HepG2 (cell line): ENCODE results near the gene GRK6. TPM values are rescaled to one million over a fixed set of nuclear protein-coding genes. Genes with fewer than 3 reads are reported as not detected.

ENCODE experiments used
- ATAC-seq: fragments of 200-7000 bp; cut with Tn5 transposase; 3 replicates; pipeline ENCODE4 v1.9.1; 2020; ENCODE audit warnings: mild to moderate bottlenecking, moderate library complexity
- BruUV-seq: library from RNA; stranded (reverse); fragments of 400-500 nt; replicated peaks from 2 replicates; lab custom pipeline; 2021; lab: Mats Ljungman, UMichigan
- CTCF ChIA-PET: fragments of 300-600 bp; formaldehyde crosslinking; extraction: SDS; loops from one replicate; lab custom pipeline; 2021; ENCODE audit warnings: low total read pairs, inconsistent platforms, low intra/inter-chr PET ratio; lab: Yijun Ruan, JAX
- POLR2A ChIA-PET: fragments of 350-600 bp; sonication (Branson Sonifier 250); formaldehyde crosslinking; loops from one replicate; lab custom pipeline; 2020; ENCODE audit warnings: antibody characterized with exemption, inconsistent platforms; lab: Yijun Ruan, JAX
- DNase-seq: peaks from one replicate; pipeline ENCODE4 v3.0.0-alpha.2; 2015; ENCODE audit warnings: low spot score
- FAIRE-seq: peaks from 3 replicates; lab custom pipeline; 2011; peaks lifted over from hg19 to GRCh38; lab: Jason Lieb, UNC
- H2AFZ ChIP-seq: one replicate; pipeline ENCODE4 v1.6.1; 2011; ENCODE audit warnings: low read length, inconsistent platforms
- H3K27ac ChIP-seq: fragments of 300-600 bp; 3 replicates; pipeline ENCODE4 v1.8.0; 2011; ENCODE audit warnings: mixed run types, mild to moderate bottlenecking, mixed read lengths, low read length, inconsistent platforms; ENCODE audit not compliant: insufficient read depth; ENCODE audit errors: extremely low read length
- H3K27me3 ChIP-seq, 2 experiments: fragments of 200-600 bp in 1 of 2; 2 replicates in 1 of 2; 3 replicates in 1 of 2; pipeline versions ENCODE4 v1.6.0 to v1.8.0; 2011; ENCODE audit warnings: low read length in 2 of 2, mild to moderate bottlenecking in 2 of 2, moderate library complexity in 2 of 2, inconsistent platforms in 1 of 2; ENCODE audit not compliant: insufficient read depth in 2 of 2, control insufficient read depth in 1 of 2
- H3K36me3 ChIP-seq, 2 experiments: fragments of 200-600 bp in 1 of 2; replicated peaks in 1 of 2; 2 replicates in 1 of 2; 3 replicates in 1 of 2; pipeline versions ENCODE4 v1.5.1 to v1.8.0; 2011; ENCODE audit warnings: low read length in 2 of 2, inconsistent platforms in 1 of 2; ENCODE audit not compliant: insufficient read depth in 2 of 2, control insufficient read depth in 1 of 2
- H3K4me1 ChIP-seq: 2 replicates; pipeline ENCODE4 v1.5.1; 2012; ENCODE audit warnings: low read length, inconsistent platforms; ENCODE audit not compliant: insufficient read depth
- H3K4me2 ChIP-seq: 2 replicates; pipeline ENCODE4 v1.6.0; 2011; ENCODE audit warnings: low read depth, low read length, inconsistent platforms
- H3K4me3 ChIP-seq, 3 experiments: fragments of 200-600 bp in 1 of 3; sonication (generic), shearing (Covaris generic) in 1 of 3; replicated peaks in 1 of 3; 2 replicates each; pipeline ENCODE4 v1.5.1; 2011 to 2016; ENCODE audit warnings: low read length in 3 of 3, inconsistent platforms in 2 of 3, low read depth in 2 of 3, mild to moderate bottlenecking in 2 of 3, control low read depth in 1 of 3, mixed read lengths in 1 of 3; ENCODE audit not compliant: insufficient read depth in 1 of 3
- H3K79me2 ChIP-seq: one replicate; pipeline ENCODE4 v1.6.1; 2011; ENCODE audit warnings: low read length, inconsistent platforms; ENCODE audit not compliant: insufficient read depth
- H3K9ac ChIP-seq: 2 replicates; pipeline ENCODE4 v1.6.0; 2011; ENCODE audit warnings: mild to moderate bottlenecking, low read depth, low read length, inconsistent platforms; ENCODE audit not compliant: insufficient read depth
- H3K9me3 ChIP-seq: 2 replicates; pipeline ENCODE4 v1.5.1; 2012; ENCODE audit warnings: mild to moderate bottlenecking, low read length
- H4K20me1 ChIP-seq: 2 replicates; pipeline ENCODE4 v1.6.0; 2011; ENCODE audit warnings: inconsistent platforms, mild to moderate bottlenecking, low read length, moderate library complexity; ENCODE audit not compliant: insufficient read depth
- AGO1 ChIP-seq: fragments of 200-400 bp; formaldehyde crosslinking; IDR thresholded peaks from 2 replicates; pipeline ENCODE4 v1.6.1; 2017; ENCODE audit warnings: mild to moderate bottlenecking, low read depth, low read length, moderate library complexity; ENCODE audit not compliant: poor library complexity, severe bottlenecking
- AKAP8 ChIP-seq: sonication (generic); formaldehyde crosslinking; IDR thresholded peaks from 2 replicates; pipeline ENCODE4 v1.5.1; 2020; ENCODE audit warnings: mild to moderate bottlenecking, missing genetic modification reagents
- HNF1B ChIP-seq: sonication (generic); formaldehyde crosslinking; IDR thresholded peaks from 2 replicates; pipeline ENCODE4 v1.5.1; 2020; ENCODE audit warnings: mild to moderate bottlenecking, moderate library complexity, missing genetic modification reagents
- MAX ChIP-seq: IDR thresholded peaks from 2 replicates; pipeline ENCODE4 v1.6.1; 2012; ENCODE audit warnings: inconsistent platforms
- POLR2G ChIP-seq: fragments of 200-400 bp; formaldehyde crosslinking; IDR thresholded peaks from 2 replicates; pipeline ENCODE4 v1.6.1; 2018; ENCODE audit warnings: mild to moderate bottlenecking, low read depth, low read length, moderate library complexity
- RBM22 ChIP-seq: fragments of 200-400 bp; formaldehyde crosslinking; optimal IDR thresholded peaks from 2 replicates; pipeline ENCODE3; 2017; ENCODE audit warnings: mild to moderate bottlenecking, low read length, moderate library complexity
- SMAD9 ChIP-seq: sonication (generic); formaldehyde crosslinking; IDR thresholded peaks from 2 replicates; pipeline ENCODE4 v1.5.1; 2020; ENCODE audit warnings: mild to moderate bottlenecking, missing genetic modification reagents
- TEAD3 ChIP-seq: optimal IDR thresholded peaks from 2 replicates; pipeline ENCODE3; 2016; ENCODE audit warnings: borderline replicate concordance
- TFAP4 ChIP-seq: sonication (generic); IDR thresholded peaks from 2 replicates; pipeline ENCODE4 v1.6.1; 2016; ENCODE audit warnings: low read depth, borderline replicate concordance
- ZKSCAN8 ChIP-seq: IDR thresholded peaks from 2 replicates; pipeline ENCODE4 v1.6.1; 2016; ENCODE audit warnings: borderline replicate concordance, missing genetic modification reagents, missing compliant biosample characterization
- WGBS: methylation state at CpG from one replicate; pipeline ENCODE4 v1.1.6; 2017; ENCODE audit warnings: low lambda C conversion rate; 5-methylcytosine and 5-hydroxymethylcytosine counted together
- in situ Hi-C: cut with HindIII; loops from 2 replicates; pipeline ENCODE4 v1.10.0; 2017; ENCODE audit warnings: low pct_unique_long_range_greater_than_20kb; ENCODE audit not compliant: extremely low pct_ligation_motif_present
- intact Hi-C: fragments of 100-400 bp; cut with micrococcal nuclease; formaldehyde crosslinking; loops from one replicate; pipeline ENCODE4 v1.10.0; 2022; ENCODE audit not compliant: unreplicated experiment
- polyA plus RNA-seq, 8 experiments: library from polyadenylated mRNA; depleted of rRNA in 3 of 8; stranded (reverse) in 7 of 8; unstranded in 1 of 8; fragments of >200 nt; fragmentation: Illumina TruSeq in 4 of 8; extraction: Trizol in 4 of 8; gene quantifications; 2 replicates each; pipeline versions ENCODE4 v1.2.1 to v1.2.3, GENCODE V29; 2011 to 2016; ENCODE audit warnings: low read depth in 4 of 8, missing spikeins in 1 of 8, mixed read lengths in 1 of 8; ENCODE audit not compliant: insufficient read depth in 1 of 8
- total RNA-seq, 5 experiments: library from RNA; depleted of rRNA; stranded (reverse); fragments of >200 nt; fragmentation: Illumina TruSeq; extraction: Trizol; gene quantifications; 2 replicates each; pipeline ENCODE4 v1.2.3, GENCODE V29; 2016; ENCODE audit warnings: low read depth in 1 of 5

The GRK6 gene
- total and polyA plus RNA-seq, 2 of the 13 experiments (the other 11 are each of a cell fraction or from before 2014, with no cell fraction given) = 13.2 to 19.9 TPM

GRCh38 chr5:177444106-177445051 lies 17.9 kb downstream of the GRK6 start:
- FAIRE-seq (no peak), ATAC-seq (no peak), DNase-seq (no peak)
- no peaks in the 10 kb centered on the region for H3K9me3 ChIP-seq
- H3K9ac ChIP-seq = no peak overlapping the region
- TF ChIP-seq POLR2G (peak; percentile 28), MAX (0 out of 2 replicates have a peak, but pooled peaks have one; percentile 8), AGO1 (peak; percentile 3), HNF1B (CRISPR knock-in tag) (no peak), AKAP8 (peak; percentile 28), TEAD3 (CRISPR knock-in tag) (peak; percentile 18), TFAP4 (no peak), RBM22 (peak; percentile 17), SMAD9 (CRISPR knock-in tag) (no peak), ZKSCAN8 (CRISPR knock-in tag) (no peak)
- no peak overlapping the region for H3K4me2 ChIP-seq
- ChIA-PET POLR2A (interaction anchor here (1.5 to 3.3 kb wide), 2 partner anchors 11 to 17 kb away, joined by 8 to 19 read pairs; partner anchors contain the start of gene GRK6), CTCF (no interaction called here)
- WGBS = 98% methylated on average over 7 of the region's 7 CpGs
- H3K36me3 ChIP-seq = 0 out of 5 replicates have a peak, but pooled peaks cover 0 to 8% of the 10 kb centered on the region in 2 experiments
- intact Hi-C loops = loop anchor here (5.0 kb wide), 1 partner anchor 117 kb away; no protein-coding TSS in a partner anchor
- peaks cover 41% of the 10 kb centered on the region for H3K4me1 ChIP-seq
- H3K27ac ChIP-seq = no peak overlapping the region
- H3K27me3 ChIP-seq = no peaks in the 10 kb centered on the region
- in situ Hi-C loops = loop anchor here (5.0 kb wide), 1 partner anchor 132 kb away; the partner anchor contains the start of gene MXD3
- no peak overlapping the region for H2AFZ ChIP-seq
- BruUV-seq = no TSS peak
- H4K20me1 ChIP-seq = peaks cover 2% of the 10 kb centered on the region; the same call in 1 of the 2 replicates
- H3K4me3 ChIP-seq = no peak overlapping the region
- no peaks in the 10 kb centered on the region for H3K79me2 ChIP-seq
